Stimulated activated CD8-positive, alpha-beta memory T cell treated with anti-CD3 and anti-CD28 coated beads, Interleukin-12 subunit alpha, Interleukin-12 subunit beta, amount 100 ng/mL, for 4 hours (primary cell): ENCODE data around the gene VPS37D.

ENCODE experiments used
- DNase-seq: peaks from one replicate; pipeline ENCODE4 v3.0.0-alpha.2; 2020; ENCODE audit warnings: low read depth

Gene VPS37D

GRCh38 chr7:73680501-73680900 is 12.9 kb downstream of the VPS37D start:
- no peak for DNase-seq

- no peak for DNase-seq
These were observed 13.4 kb downstream of the VPS37D start for GRCh38 chr7:73681031-73681430.

GRCh38 chr7:73682745-73683055 is 15.1 kb downstream of the VPS37D start:
- DNase-seq = no peak

- peak; percentile 92 for DNase-seq
These were observed 15.6 kb downstream of the VPS37D start, which contains the start of the genes BUD23 and DNAJC30 for GRCh38 chr7:73683056-73683787. TSS of gene BUD23 (plus strand) at chr7:73683597. CDS start at chr7:73683626, 29 bp downstream. TSS of gene DNAJC30 (minus strand) at chr7:73683453. CDS start at chr7:73683423, 30 bp downstream.

- no peak for DNase-seq
These were observed 16.4 kb downstream of the VPS37D start for GRCh38 chr7:73683788-73684693.

GRCh38 chr7:73685311-73685710 is 17.7 kb downstream of the VPS37D start:
- no peak for DNase-seq

- no peak for DNase-seq
These were observed 20.7 kb downstream of the VPS37D start for GRCh38 chr7:73688288-73688687.

GRCh38 chr7:73690646-73691045 is 23.0 kb downstream of the VPS37D start:
- no peak for DNase-seq

- DNase-seq = no peak
These were observed 28.7 kb downstream of the VPS37D start for GRCh38 chr7:73696372-73696771.

GRCh38 chr7:73698410-73698809 is 30.8 kb downstream of the VPS37D start:
- no peak for DNase-seq

- no peak for DNase-seq
These were observed 31.9 kb downstream of the VPS37D start for GRCh38 chr7:73699370-73700068.

GRCh38 chr7:73700069-73700423 is 32.4 kb downstream of the VPS37D start:
- no peak for DNase-seq

GRCh38 chr7:73700581-73701134 is 33.0 kb downstream of the VPS37D start:
- no peak for DNase-seq

GRCh38 chr7:73701357-73701995 is 33.8 kb downstream of the VPS37D start:
- no peak for DNase-seq

- no peak for DNase-seq
These were observed 34.6 kb downstream of the VPS37D start for GRCh38 chr7:73702226-73702625.

GRCh38 chr7:73702665-73703064 is 35.0 kb downstream of the VPS37D start:
- DNase-seq = no peak

- DNase-seq = no peak
These were observed 35.6 kb downstream of the VPS37D start for GRCh38 chr7:73703225-73703624.

GRCh38 chr7:73703757-73704639 is 36.4 kb downstream of the VPS37D start:
- DNase-seq = no peak

- DNase-seq = no peak
These were observed 37.3 kb downstream of the VPS37D start for GRCh38 chr7:73704640-73705550.

- DNase-seq = no peak
These were observed 37.9 kb downstream of the VPS37D start for GRCh38 chr7:73705551-73705920.
